NK-92 (cell line): ENCODE results near the gene ST14.
"Not testable (repeated sequence)": the region's sequence is repeated elsewhere in the genome, so short reads cannot be mapped to it uniquely, and the experiment has no call there.

Experiments
- DNase-seq: peaks from one replicate; lab custom pipeline; 2025; ENCODE audit not compliant: unreplicated experiment; lab: John Stamatoyannopoulos, UW

Gene ST14

GRCh38 chr11:130223291-130223971 lies 63.8 kb downstream of the ST14 start:
- no peak for DNase-seq

DNA sequence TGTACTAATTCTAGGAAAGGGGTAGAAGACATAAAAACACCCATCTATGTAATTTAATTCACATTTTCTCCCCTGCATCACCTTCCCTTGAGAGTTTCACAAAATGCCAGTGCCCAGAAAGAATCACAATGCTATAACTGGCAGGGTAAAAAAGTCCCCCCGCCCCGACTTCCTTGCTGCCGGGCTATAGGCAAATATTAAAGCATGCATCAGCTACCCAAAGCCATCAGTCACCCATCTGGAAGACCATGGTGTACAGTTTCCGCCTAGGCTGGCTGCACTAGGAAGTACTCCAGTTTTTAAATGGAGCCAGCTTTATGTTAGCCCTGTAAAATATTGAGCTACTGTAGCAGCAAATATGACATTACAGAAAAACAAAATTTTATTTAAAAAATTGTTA lies 67.8 kb downstream of the ST14 start:
- no peak for DNase-seq

DNA sequence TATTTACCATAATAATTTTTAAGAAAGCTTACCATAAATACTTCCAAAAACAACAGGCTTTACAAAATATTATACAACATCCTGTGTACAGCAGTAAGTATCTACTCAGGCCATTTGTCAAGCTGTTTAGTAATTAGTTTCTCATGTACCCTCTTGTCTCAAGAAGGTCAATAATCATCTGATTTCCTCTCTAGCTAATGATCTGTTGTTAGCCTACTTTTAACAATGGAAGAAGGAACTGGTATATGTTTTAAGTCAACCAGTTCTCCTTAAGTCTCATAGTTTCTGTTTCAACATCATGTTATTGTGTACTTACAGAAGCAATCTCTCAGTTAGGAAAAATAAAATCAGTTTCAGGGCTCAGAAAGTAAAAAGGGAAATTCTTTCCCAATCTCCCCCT lies 73.9 kb downstream of the ST14 start:
- DNase-seq = not testable (repeated sequence)

GRCh38 chr11:130233888-130234287 lies 74.3 kb downstream of the ST14 start:
- DNase-seq = not testable (repeated sequence)

GRCh38 chr11:130234315-130234714 lies 74.7 kb downstream of the ST14 start:
- DNase-seq = no peak

- no peak for DNase-seq
Measured at GRCh38 chr11:130237282-130238006, 77.9 kb downstream of the ST14 start.

- no peak for DNase-seq
Measured at GRCh38 chr11:130241713-130242112, 82.1 kb downstream of the ST14 start.

DNA sequence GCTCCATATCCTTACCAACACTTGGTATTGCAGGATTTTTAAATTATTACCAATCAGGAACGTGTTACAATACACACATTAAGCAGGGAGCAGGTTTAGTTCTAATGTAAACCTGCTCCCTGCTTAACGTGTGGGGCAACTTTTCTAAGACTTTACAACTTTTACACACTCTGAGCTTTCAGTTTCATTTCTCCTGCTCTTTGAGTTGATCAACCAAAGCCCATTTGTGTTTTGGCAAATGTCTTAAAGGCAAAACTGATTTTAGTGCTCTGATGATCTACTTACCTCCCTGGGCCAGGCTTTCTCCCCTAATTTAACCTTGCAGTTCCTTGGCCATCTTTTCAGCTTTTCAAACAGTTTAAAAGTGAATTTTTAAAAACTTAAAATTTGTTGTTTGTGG lies 84.2 kb downstream of the ST14 start:
- no peak for DNase-seq

DNA sequence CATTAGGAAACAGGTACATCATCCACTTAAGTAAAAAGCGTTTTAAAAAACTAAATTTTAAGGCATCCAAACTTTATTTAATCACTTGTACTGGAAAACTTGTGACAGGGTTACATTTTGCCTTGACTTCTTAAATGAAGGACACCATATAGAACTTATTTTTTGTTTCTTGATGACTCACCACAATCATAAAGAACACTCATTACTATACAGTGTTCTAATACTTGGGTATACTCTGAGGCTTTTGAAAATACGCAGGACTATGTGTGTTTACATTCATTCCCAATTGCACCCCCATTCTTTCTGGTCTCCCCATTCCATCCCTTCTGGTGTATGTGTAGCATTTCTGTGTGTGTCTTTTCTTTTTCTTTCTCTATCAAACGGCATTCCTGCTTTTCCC lies 85.3 kb downstream of the ST14 start:
- no peak for DNase-seq

DNA sequence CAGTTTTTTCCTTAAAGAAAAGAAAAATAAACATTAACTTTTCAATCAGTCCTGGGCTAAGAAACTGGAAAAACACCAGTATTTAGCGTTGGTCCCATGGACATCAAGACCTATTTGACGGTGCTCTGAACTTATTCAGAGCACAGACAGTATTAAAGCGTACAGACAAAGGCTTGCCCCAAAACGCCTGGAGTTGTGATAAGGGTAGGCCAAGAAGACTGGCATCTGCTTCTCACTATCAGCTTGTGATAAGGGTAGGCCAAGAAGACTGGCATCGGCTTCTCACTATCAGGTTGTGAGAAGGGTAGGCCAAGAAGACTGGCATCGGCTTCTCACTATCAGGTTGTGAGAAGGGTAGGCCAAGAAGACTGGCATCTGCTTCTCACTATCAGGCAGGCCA lies 85.8 kb downstream of the ST14 start:
- DNase-seq = not testable (repeated sequence)

DNA sequence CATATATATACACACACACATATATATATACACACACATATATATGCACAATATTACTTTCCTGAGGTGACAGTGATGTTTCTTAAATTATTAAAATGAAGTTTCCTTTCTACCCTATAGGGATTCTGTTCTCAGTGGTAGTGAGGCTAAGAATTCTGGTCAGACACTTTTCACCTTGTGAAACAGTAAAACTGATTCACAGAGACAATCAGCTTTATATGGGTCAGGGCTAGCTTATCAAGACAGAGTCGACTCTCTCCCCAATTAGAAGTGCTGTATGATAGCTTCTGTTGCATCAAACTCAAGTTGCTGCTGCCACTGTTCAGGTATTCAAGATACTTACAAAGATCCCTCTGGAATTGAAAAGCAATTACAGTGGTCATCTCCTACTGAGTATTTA lies 86.7 kb downstream of the ST14 start:
- no peak for DNase-seq

DNA sequence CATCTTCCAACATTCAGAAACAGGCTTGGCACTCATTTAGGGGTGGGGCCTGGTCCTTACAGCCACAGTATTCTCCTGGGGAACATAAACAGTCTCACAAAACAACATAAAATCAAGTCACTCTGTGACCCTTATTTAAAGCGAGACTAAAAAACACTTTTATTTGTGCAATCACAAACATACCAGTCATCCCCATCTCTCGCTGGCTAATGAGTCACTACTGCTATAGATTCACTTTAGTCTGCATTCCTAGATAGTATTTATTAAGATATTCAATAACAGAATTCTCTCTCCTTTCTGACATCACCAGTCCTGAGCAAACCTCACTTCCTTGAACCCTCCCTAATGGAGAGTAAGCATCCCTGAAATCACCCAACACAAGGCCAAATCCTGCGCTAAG lies 87.2 kb downstream of the ST14 start:
- DNase-seq = no peak

DNA sequence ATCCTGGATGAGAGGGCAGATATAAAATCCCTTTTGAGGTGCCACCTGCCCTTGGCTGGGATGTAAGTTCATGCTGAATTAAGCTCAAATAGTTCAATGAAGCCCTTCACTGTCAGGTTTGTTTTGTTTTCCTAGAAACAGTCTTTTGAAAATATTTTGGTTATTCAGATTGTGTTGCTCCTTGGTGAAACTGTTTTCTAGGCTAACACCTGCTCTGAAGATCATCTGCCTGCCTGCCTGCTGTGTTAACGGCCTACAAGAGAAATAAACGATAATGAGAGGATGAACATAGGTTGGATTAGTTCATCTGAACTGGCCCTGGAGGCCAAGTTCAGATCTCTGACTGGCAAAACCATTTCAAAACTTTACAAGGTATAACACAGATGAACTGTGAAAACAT lies 87.7 kb downstream of the ST14 start:
- no peak for DNase-seq

- no peak for DNase-seq
Measured at GRCh38 chr11:130249371-130249770, 89.8 kb downstream of the ST14 start.

- DNase-seq = not testable (repeated sequence)
Measured at GRCh38 chr11:130249929-130250328, 90.3 kb downstream of the ST14 start.

DNA sequence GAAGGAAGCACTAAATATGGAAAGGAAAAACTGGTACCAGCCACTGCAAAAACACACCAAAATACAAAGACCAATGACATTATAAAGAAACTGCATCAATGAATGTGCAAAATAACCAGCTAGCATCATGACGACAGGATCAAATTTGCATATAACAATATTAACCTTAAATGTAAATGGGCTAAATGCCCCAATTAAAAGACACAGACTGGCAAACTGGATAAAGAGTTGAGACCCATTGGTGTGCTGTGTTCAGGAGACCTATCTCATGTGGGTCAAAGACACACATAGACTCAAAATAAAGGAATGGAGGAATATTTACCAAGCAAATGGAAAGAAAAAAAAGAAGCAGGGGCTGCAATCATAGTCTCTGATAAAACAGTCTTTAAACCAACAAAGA lies 92.2 kb downstream of the ST14 start:
- not testable (repeated sequence) for DNase-seq
